DOHH2 (cell line): ENCODE measurements around the gene CELA2A.
"Not testable (repeated sequence)": the region's sequence is repeated elsewhere in the genome, so short reads cannot be mapped to it uniquely, and the experiment has no call there.

Experiments
- H3F3A ChIP-seq: fragments of 200-600 bp; sonication (generic), shearing (Covaris generic); 2 replicates; pipeline ENCODE4 v1.6.0; 2016; ENCODE audit warnings: antibody characterized with exemption, mild to moderate bottlenecking; ENCODE audit not compliant: control insufficient read depth, insufficient read depth
- H3K27ac ChIP-seq: fragments of 200-600 bp; sonication (generic); 2 replicates; pipeline ENCODE4 v1.5.1; 2014; ENCODE audit warnings: low read depth, mild to moderate bottlenecking, low read length, moderate library complexity
- H3K27me3 ChIP-seq: fragments of 200-600 bp; sonication (generic); 2 replicates; pipeline ENCODE4 v1.6.1; 2014; ENCODE audit warnings: mild to moderate bottlenecking, low read length, mixed read lengths; ENCODE audit not compliant: control insufficient read depth
- H3K36me3 ChIP-seq: fragments of 200-600 bp; sonication (generic); 2 replicates; pipeline ENCODE4 v1.6.1; 2014; ENCODE audit warnings: mild to moderate bottlenecking, low read length, moderate library complexity, mixed read lengths; ENCODE audit not compliant: control insufficient read depth
- H3K4me1 ChIP-seq: fragments of 200-600 bp; sonication (generic); 2 replicates; pipeline ENCODE4 v1.6.1; 2014; ENCODE audit warnings: mild to moderate bottlenecking, low read length, mixed read lengths; ENCODE audit not compliant: control insufficient read depth
- H3K4me2 ChIP-seq: fragments of 200-600 bp; sonication (generic); 2 replicates; pipeline ENCODE4 v1.6.0; 2014; ENCODE audit warnings: mild to moderate bottlenecking, low read length, moderate library complexity
- H3K4me3 ChIP-seq: fragments of 200-600 bp; sonication (generic); 2 replicates; pipeline ENCODE4 v1.5.1; 2014; ENCODE audit warnings: mild to moderate bottlenecking, low read length, mixed read lengths
- H3K79me2 ChIP-seq: fragments of 200-600 bp; sonication (generic); 2 replicates; pipeline ENCODE4 v1.6.1; 2014; ENCODE audit warnings: mild to moderate bottlenecking, low read length, mixed read lengths; ENCODE audit not compliant: control insufficient read depth
- H3K9me2 ChIP-seq: fragments of 200-600 bp; sonication (generic); replicated peaks from 2 replicates; pipeline ENCODE4 v1.6.1; 2014; ENCODE audit warnings: mild to moderate bottlenecking, low read length, mixed read lengths; ENCODE audit not compliant: control insufficient read depth
- H3K9me3 ChIP-seq: fragments of 200-600 bp; sonication (generic); 2 replicates; pipeline ENCODE4 v1.6.1; 2014; ENCODE audit warnings: antibody characterized with exemption, low read length, mixed read lengths; ENCODE audit not compliant: control insufficient read depth, insufficient read depth
- H4K20me1 ChIP-seq: fragments of 200-600 bp; sonication (generic); 2 replicates; pipeline ENCODE4 v1.6.0; 2014; ENCODE audit warnings: low read depth, mild to moderate bottlenecking, antibody characterized with exemption, low read length, moderate library complexity; ENCODE audit not compliant: control insufficient read depth, insufficient read depth
- EZH2phosphoT487 ChIP-seq: fragments of 200-600 bp; sonication (generic); IDR thresholded peaks from 2 replicates; pipeline ENCODE4 v1.6.1; 2017; ENCODE audit warnings: borderline replicate concordance, mild to moderate bottlenecking, antibody characterized with exemption, low read length, moderate library complexity, mixed read lengths
- TF ChIP-seq, protein P1 (sequence below): fragments of 200-600 bp; sonication (generic); IDR thresholded peaks from one replicate; pipeline ENCODE4 v1.5.1; 2014; ENCODE audit warnings: antibody characterized with exemption, mild to moderate bottlenecking, low read depth, low read length; ENCODE audit not compliant: poor library complexity, severe bottlenecking

CELA2A gene

GRCh38 chr1:15483971-15484370 lies 27.4 kb downstream of the CELA2A start:
- Histone ChIP-seq H3K27ac (no peak overlapping the region), H3K4me1 (no peaks in the 10 kb centered on the region), H3K27me3 (no peaks in the 10 kb centered on the region), H3K4me3 (no peak overlapping the region), H4K20me1 (no peaks in the 10 kb centered on the region), H3F3A (no peaks in the 10 kb centered on the region), H3K36me3 (no peaks in the 10 kb centered on the region), H3K9me2 (no peaks in the 10 kb centered on the region), H3K79me2 (no peaks in the 10 kb centered on the region), H3K9me3 (no peaks in the 10 kb centered on the region), H3K4me2 (no peak overlapping the region)
- TF ChIP-seq, protein P1, sequence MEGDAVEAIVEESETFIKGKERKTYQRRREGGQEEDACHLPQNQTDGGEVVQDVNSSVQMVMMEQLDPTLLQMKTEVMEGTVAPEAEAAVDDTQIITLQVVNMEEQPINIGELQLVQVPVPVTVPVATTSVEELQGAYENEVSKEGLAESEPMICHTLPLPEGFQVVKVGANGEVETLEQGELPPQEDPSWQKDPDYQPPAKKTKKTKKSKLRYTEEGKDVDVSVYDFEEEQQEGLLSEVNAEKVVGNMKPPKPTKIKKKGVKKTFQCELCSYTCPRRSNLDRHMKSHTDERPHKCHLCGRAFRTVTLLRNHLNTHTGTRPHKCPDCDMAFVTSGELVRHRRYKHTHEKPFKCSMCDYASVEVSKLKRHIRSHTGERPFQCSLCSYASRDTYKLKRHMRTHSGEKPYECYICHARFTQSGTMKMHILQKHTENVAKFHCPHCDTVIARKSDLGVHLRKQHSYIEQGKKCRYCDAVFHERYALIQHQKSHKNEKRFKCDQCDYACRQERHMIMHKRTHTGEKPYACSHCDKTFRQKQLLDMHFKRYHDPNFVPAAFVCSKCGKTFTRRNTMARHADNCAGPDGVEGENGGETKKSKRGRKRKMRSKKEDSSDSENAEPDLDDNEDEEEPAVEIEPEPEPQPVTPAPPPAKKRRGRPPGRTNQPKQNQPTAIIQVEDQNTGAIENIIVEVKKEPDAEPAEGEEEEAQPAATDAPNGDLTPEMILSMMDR: no peak
- TF ChIP-seq EZH2phosphoT487: no peak

DNA sequence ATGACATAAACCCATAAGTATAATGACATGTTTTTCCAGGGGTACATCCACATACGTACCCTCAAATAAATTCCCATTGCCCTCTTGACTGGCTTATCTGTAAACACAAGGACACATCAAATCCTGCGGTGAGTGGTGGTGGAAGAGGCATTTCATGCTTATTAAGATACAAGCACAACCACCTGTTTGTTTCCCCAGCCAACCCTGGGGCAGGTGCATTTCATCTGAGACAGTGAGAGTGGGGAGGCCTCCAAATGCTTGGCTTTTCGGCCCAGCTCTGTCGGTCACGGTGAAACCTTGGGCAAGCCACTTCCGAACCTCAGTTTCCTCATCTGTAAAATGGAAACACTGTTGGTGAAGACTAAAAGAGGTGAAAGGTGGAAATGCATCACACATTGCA lies 27.9 kb downstream of the CELA2A start:
- not testable (repeated sequence) for H4K20me1 ChIP-seq, H3K27ac ChIP-seq, H3K9me3 ChIP-seq, H3K4me1 ChIP-seq, H3F3A ChIP-seq, H3K4me2 ChIP-seq, H3K9me2 ChIP-seq, H3K79me2 ChIP-seq, H3K36me3 ChIP-seq, H3K4me3 ChIP-seq, H3K27me3 ChIP-seq

GRCh38 chr1:15485636-15486035 lies 29.1 kb downstream of the CELA2A start:
- no peaks in the 10 kb centered on the region for H3K79me2 ChIP-seq
- no peaks in the 10 kb centered on the region for H3K9me3 ChIP-seq
- no peak for TF ChIP-seq EZH2phosphoT487
- TF ChIP-seq, protein P1: no peak
- H3K27me3 ChIP-seq: no peaks in the 10 kb centered on the region
- no peak overlapping the region for H3K27ac ChIP-seq
- H3K36me3 ChIP-seq: no peaks in the 10 kb centered on the region
- no peaks in the 10 kb centered on the region for H3F3A ChIP-seq
- no peaks in the 10 kb centered on the region for H4K20me1 ChIP-seq
- H3K9me2 ChIP-seq: no peaks in the 10 kb centered on the region
- no peak overlapping the region for H3K4me2 ChIP-seq
- no peak overlapping the region for H3K4me3 ChIP-seq
- no peaks in the 10 kb centered on the region for H3K4me1 ChIP-seq

DNA sequence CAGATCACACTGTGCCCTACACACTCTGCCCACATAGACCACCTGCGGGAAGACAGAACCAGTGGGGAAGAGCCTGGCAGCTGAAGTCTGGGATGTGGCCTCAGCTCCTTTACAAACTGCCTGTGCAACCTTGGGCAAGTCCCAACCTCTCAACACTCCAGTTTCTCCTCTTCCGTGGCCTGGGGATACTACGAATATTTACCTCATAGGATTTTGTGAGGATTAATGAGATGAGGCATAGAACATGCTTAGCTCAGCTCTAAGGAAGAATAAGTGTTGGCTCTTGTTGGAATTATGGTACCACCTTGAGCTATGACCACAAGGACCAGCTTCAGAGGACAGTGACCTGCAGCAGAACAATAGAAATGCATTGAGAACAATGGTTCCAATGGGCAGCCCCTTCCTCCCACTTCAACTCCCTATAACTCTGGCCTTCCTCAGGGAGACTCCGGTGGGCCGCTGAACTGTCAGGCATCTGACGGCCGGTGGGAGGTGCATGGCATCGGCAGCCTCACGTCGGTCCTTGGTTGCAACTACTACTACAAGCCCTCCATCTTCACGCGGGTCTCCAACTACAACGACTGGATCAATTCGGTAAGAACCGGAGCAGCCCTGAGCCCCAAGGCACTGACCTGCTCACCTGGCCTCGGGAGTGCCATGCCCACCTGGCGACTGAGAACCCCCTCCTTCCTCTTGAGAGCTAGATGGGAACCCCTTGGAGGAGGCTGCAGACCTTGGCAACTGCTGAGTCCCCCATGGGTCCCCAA lies 30.5 kb downstream of the CELA2A start:
- not testable (repeated sequence) for H3K4me3 ChIP-seq, H3K4me1 ChIP-seq, H3K4me2 ChIP-seq, H3K79me2 ChIP-seq, H3F3A ChIP-seq, H3K9me3 ChIP-seq, H3K27me3 ChIP-seq, H3K36me3 ChIP-seq, H3K9me2 ChIP-seq, H3K27ac ChIP-seq, H4K20me1 ChIP-seq
